ENCODE data around the gene KRT17. TPM values are rescaled to one million over a fixed set of nuclear protein-coding genes. Genes with fewer than 3 reads are reported as not detected.
"Not testable (repeated sequence)": the region's sequence is repeated elsewhere in the genome, so short reads cannot be mapped to it uniquely, and the experiment has no call there.

The KRT17 gene
- total RNA-seq, 1 donor = 14.7 TPM

- H3K4me3 ChIP-seq (ENCODE audit: low read depth, low read length) = no peak overlapping the region
- no peak for TF ChIP-seq CTCF (IDR thresholded peaks at IDR 0.05; ENCODE audit: insufficient read depth, low read depth, low read length)
- no peak for DNase-seq (ENCODE audit: low read depth)
These were observed 10.9 kb downstream of the KRT17 start for GRCh38 chr17:41613277-41614082.

GRCh38 chr17:41612376-41613160 is 11.8 kb downstream of the KRT17 start, which contains the start of gene KRT16:
Gene KRT16 (minus strand): TSS chr17:41612767. CDS start chr17:41612688, 79 bp downstream.
- H3K4me3 ChIP-seq (ENCODE audit: low read depth, low read length); DNase-seq (ENCODE audit: low read depth): not testable (repeated sequence)

- no peak for TF ChIP-seq CTCF (IDR thresholded peaks at IDR 0.05; ENCODE audit: insufficient read depth, low read depth, low read length)
- no peak overlapping the region for H3K4me3 ChIP-seq (ENCODE audit: low read depth, low read length)
- DNase-seq (ENCODE audit: low read depth) = no peak
These were observed 13.3 kb downstream of the KRT17 start for GRCh38 chr17:41610965-41611640.

- TF ChIP-seq CTCF (IDR thresholded peaks at IDR 0.05; ENCODE audit: insufficient read depth, low read depth, low read length) = peak; percentile 33
- not testable (repeated sequence) for DNase-seq (ENCODE audit: low read depth); H3K4me3 ChIP-seq (ENCODE audit: low read depth, low read length)
These were observed 14.3 kb downstream of the KRT17 start for GRCh38 chr17:41610061-41610517.

GRCh38 chr17:41606930-41607329 is 17.4 kb downstream of the KRT17 start:
- DNase-seq (ENCODE audit: low read depth) = not testable (repeated sequence)

GRCh38 chr17:41602524-41602923 is 21.9 kb downstream of the KRT17 start:
- no peak for TF ChIP-seq CTCF (IDR thresholded peaks at IDR 0.05; ENCODE audit: insufficient read depth, low read depth, low read length)
- DNase-seq (ENCODE audit: low read depth) = no peak
- no peak overlapping the region for H3K4me3 ChIP-seq (ENCODE audit: low read depth, low read length)

More at GRCh38 chr17:41606930-41607329, 17.4 kb downstream of the KRT17 start:
- not testable (repeated sequence) for H3K4me3 ChIP-seq (ENCODE audit: low read depth, low read length)

GRCh38 chr17:41600318-41600717 is 24.1 kb downstream of the KRT17 start:
- H3K4me3 ChIP-seq (ENCODE audit: low read depth, low read length) = no peak overlapping the region
- TF ChIP-seq CTCF (IDR thresholded peaks at IDR 0.05; ENCODE audit: insufficient read depth, low read depth, low read length) = no peak
- no peak for DNase-seq (ENCODE audit: low read depth)

Data from fibroblast of villous mesenchyme (primary cell).